WTC11 (cell line): ENCODE data around the gene NFAT5.

Experiments
- CREM ChIP-seq: sonication (generic); formaldehyde crosslinking; IDR thresholded peaks from 2 replicates; pipeline ENCODE4 v1.8.1; 2022; ENCODE audit warnings: mild to moderate bottlenecking, missing genetic modification reagents, moderate library complexity
- GABPB1 ChIP-seq: sonication (generic); formaldehyde crosslinking; IDR thresholded peaks from 2 replicates; pipeline ENCODE4 v1.8.1; 2023; ENCODE audit warnings: mild to moderate bottlenecking, missing genetic modification reagents
- KAT7 ChIP-seq: sonication (generic); formaldehyde crosslinking; IDR thresholded peaks from 2 replicates; pipeline ENCODE4 v1.8.1; 2023; ENCODE audit warnings: missing genetic modification reagents, mild to moderate bottlenecking, borderline replicate concordance
- PRDM15 ChIP-seq: sonication (generic); formaldehyde crosslinking; IDR thresholded peaks from 2 replicates; pipeline ENCODE4 v1.8.0; 2022; ENCODE audit warnings: missing genetic modification reagents
- SP1 ChIP-seq: sonication (generic); formaldehyde crosslinking; conservative IDR thresholded peaks from 2 replicates; pipeline ENCODE4 v1.8.1; 2022; ENCODE audit warnings: missing genetic modification reagents
- TEAD4 ChIP-seq: sonication (generic); formaldehyde crosslinking; IDR thresholded peaks from 2 replicates; pipeline ENCODE4 v1.8.0; 2022; ENCODE audit warnings: mild to moderate bottlenecking, missing genetic modification reagents
- USF2 ChIP-seq: sonication (generic); formaldehyde crosslinking; IDR thresholded peaks from 2 replicates; pipeline ENCODE4 v1.8.1; 2023; ENCODE audit warnings: mild to moderate bottlenecking, missing genetic modification reagents, moderate library complexity
- ZNF121 ChIP-seq: sonication (generic); formaldehyde crosslinking; IDR thresholded peaks from 2 replicates; pipeline ENCODE4 v1.8.0; 2023; ENCODE audit warnings: missing genetic modification reagents
- ZNF281 ChIP-seq: sonication (generic); formaldehyde crosslinking; IDR thresholded peaks from 2 replicates; pipeline ENCODE4 v1.8.0; 2023; ENCODE audit warnings: mild to moderate bottlenecking, missing genetic modification reagents
- TF ChIP-seq, protein P1 (sequence below): fragments of 200-600 bp; IDR thresholded peaks from 2 replicates; pipeline ENCODE4 v1.8.0; 2022; ENCODE audit warnings: antibody characterized with exemption
- TF ChIP-seq, protein P2 (sequence below): sonication (generic); formaldehyde crosslinking; IDR thresholded peaks from 2 replicates; pipeline ENCODE4 v1.8.1; 2023; ENCODE audit warnings: mild to moderate bottlenecking, missing genetic modification reagents

DNA sequence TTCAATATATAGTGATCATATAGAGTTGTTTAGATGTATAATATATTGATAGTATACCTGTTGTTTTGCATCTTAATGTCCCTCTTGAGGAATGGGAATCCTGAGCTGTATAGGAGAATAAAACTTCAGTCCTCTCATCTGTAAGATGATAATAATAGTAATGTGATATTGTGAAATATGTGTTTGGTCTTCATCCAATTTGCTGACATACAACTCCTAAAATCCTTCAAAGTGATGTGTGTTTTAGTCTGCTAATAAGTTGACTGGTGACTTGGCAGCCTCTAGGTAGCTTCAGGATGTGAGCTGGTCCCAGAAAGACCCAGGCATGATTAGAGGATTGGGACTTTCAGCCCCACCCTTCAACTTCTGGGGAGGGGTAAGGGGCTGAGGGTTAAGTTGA, 22.8 kb upstream of the NFAT5 start:
- TF ChIP-seq, protein P1, sequence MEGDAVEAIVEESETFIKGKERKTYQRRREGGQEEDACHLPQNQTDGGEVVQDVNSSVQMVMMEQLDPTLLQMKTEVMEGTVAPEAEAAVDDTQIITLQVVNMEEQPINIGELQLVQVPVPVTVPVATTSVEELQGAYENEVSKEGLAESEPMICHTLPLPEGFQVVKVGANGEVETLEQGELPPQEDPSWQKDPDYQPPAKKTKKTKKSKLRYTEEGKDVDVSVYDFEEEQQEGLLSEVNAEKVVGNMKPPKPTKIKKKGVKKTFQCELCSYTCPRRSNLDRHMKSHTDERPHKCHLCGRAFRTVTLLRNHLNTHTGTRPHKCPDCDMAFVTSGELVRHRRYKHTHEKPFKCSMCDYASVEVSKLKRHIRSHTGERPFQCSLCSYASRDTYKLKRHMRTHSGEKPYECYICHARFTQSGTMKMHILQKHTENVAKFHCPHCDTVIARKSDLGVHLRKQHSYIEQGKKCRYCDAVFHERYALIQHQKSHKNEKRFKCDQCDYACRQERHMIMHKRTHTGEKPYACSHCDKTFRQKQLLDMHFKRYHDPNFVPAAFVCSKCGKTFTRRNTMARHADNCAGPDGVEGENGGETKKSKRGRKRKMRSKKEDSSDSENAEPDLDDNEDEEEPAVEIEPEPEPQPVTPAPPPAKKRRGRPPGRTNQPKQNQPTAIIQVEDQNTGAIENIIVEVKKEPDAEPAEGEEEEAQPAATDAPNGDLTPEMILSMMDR: no peak
- TF ChIP-seq GABPB1 (CRISPR knock-in tag): no peak
- no peak for TF ChIP-seq ZNF121 (CRISPR knock-in tag)
- no peak for TF ChIP-seq TEAD4 (CRISPR knock-in tag)
- no peak for TF ChIP-seq ZNF281 (CRISPR knock-in tag)
- no peak for TF ChIP-seq USF2
- no peak for TF ChIP-seq CREM (CRISPR knock-in tag)
- TF ChIP-seq SP1 (CRISPR knock-in tag): no peak
- no peak for TF ChIP-seq KAT7
- TF ChIP-seq, protein P2, sequence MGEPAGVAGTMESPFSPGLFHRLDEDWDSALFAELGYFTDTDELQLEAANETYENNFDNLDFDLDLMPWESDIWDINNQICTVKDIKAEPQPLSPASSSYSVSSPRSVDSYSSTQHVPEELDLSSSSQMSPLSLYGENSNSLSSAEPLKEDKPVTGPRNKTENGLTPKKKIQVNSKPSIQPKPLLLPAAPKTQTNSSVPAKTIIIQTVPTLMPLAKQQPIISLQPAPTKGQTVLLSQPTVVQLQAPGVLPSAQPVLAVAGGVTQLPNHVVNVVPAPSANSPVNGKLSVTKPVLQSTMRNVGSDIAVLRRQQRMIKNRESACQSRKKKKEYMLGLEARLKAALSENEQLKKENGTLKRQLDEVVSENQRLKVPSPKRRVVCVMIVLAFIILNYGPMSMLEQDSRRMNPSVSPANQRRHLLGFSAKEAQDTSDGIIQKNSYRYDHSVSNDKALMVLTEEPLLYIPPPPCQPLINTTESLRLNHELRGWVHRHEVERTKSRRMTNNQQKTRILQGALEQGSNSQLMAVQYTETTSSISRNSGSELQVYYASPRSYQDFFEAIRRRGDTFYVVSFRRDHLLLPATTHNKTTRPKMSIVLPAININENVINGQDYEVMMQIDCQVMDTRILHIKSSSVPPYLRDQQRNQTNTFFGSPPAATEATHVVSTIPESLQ (CRISPR knock-in tag): no peak
- no peak for TF ChIP-seq PRDM15 (CRISPR knock-in tag)
